GM21576 (cell line): ENCODE results near the gene NOX1.
"Not testable (repeated sequence)": the region's sequence is repeated elsewhere in the genome, so short reads cannot be mapped to it uniquely, and the experiment has no call there.

Source experiments
- ATAC-seq: cut with Tn5 transposase; IDR thresholded peaks from one replicate; pipeline ENCODE4 v1.9.1; 2021; ENCODE audit warnings: mild to moderate bottlenecking, moderate library complexity; ENCODE audit not compliant: unreplicated experiment

The NOX1 gene

GRCh38 chrX:100819837-100820666 is 54.1 kb downstream of the NOX1 start, which contains the start of gene CSTF2:
CSTF2 (plus strand) TSS chrX:100820391; CDS start chrX:100820417, 26 bp downstream.
- ATAC-seq = peak; percentile 99

DNA sequence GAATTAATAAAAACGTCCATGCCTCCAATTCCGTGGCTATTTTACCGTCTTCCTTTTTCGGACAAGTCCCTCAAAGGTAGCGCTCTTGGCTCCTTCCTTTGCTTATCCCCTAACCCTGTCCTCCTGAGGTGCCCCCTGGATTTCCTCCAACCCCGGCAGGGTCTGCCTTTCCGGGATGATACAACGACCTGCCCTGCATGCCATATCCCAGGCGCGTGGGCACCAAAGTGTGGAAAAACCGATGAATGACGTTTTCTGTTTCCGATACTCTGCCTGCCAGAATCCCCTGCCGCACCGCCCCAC is 54.7 kb downstream of the NOX1 start:
- ATAC-seq = no peak

DNA sequence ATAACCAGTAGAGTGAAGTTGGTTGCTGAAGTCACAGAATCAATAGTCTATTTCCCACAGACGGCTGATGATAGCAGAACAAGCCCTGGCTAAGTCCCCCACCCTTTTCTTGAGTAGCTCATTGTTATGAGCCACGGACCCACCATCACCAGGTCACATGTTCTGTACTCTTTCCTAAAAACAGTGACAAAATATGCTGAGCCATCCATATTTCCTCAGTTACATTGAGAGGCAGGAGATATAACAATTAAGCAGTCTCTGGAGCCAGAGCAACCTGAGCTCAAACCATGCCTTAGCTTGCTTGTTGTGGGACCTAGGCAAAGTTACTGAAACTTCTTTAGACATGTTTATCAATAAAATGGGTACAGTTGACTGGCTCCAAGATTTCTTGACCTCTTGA is 56.8 kb downstream of the NOX1 start:
- ATAC-seq = no peak

GRCh38 chrX:100812216-100813158 is 61.7 kb downstream of the NOX1 start:
- ATAC-seq = no peak

DNA sequence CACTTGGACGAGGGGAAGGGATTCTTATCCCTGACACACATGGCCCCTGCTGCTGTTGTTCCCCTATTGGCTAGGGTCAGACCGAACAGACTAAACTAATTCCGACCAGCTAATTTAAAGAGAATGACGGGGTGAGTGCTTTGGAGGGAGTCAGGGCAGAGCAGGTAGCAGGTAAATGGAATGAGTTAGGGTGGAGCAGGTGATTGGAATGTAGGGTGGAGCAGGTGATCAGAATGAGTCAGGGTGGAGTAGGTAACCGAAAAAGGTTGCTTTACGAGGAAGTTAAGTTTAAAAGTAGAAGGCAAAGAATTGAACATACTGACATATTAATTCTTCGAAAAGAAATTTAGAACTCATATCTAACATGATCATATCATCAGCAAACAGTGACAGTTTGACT is 65.9 kb downstream of the NOX1 start:
- ATAC-seq = not testable (repeated sequence)

DNA sequence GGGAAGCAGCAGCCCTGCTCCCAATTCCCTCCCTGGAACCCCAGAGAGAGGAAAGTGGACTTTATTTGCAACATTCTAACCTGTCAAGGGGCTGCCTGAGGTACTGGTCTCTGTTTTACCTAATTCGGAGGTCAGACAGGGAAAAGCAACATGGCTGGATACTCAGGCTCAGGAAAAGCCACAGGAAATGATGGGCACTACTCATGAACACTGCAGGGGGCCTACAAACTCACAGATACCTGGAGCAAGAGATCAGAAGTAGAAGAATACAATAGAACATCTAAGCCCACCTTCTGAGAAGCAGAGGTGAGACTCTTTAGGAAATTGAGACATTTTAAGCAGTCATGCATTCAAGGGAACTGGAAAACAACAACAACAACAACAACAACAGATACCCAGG is 69.4 kb downstream of the NOX1 start:
- no peak for ATAC-seq

DNA sequence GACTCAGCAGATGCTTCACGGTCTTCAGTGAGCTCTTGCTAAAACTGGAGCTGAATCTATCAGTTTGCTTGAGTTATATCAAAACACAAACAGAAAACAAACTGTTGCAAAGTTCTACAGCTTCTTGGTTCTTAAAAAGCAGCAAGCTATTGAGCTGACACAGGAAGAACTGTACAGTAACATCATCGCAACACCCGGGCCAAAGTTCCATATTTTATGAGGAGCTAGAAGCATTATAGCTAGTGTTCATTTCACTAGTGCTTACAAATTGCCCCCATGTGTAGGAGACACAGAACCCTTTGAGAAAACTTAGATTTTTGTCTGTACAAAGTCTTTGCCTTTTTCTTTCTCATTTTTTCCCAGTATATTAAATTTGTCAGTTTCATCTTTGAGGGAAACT is 71.3 kb downstream of the NOX1 start:
- no peak for ATAC-seq

- ATAC-seq = no peak
Observed at GRCh38 chrX:100798484-100799214, 75.5 kb downstream of the NOX1 start.

DNA sequence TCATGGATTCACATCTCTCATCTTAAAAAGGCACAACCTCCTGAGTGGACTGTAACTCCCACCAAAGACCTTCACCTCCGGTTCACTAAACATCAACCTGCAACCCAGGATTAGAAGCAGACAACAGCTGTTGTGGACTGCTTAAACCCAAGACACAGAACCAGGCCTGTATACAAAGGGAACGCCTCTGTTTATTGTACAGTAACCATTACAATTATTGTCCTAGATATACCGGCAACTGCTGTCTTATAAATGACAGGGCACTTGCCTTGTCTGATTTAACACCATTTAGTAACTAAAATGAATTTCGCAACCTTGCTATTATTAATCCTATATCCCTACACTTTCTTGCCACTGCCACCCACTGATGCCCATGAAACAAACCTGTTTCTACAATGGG is 76.8 kb downstream of the NOX1 start:
- no peak for ATAC-seq

DNA sequence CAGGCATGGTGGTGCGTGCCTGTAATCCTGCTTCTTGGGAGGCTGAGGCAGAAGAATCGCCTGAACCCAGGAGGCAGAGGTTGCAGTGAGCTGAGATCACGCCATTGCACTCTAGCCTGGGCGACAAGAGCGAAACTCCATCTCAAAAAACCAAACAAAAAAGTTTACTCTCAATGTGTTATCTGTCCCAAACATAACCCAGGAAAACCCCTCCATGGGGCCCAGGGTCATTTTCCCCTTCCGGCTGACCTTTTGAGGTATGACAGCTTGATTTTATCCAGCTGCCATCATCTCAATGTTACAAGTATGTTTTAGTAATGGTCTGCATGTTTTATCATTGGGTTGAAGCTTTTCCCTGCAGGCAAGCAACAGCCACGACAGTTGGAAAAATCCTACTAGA is 77.8 kb downstream of the NOX1 start:
- ATAC-seq = not testable (repeated sequence)
